HG03135 (cell line): ENCODE results near the gene FREM1.

ENCODE experiments used
- ATAC-seq: cut with Tn5 transposase; IDR thresholded peaks from one replicate; pipeline ENCODE4 v1.9.1; 2021; ENCODE audit warnings: mild to moderate bottlenecking, moderate library complexity; ENCODE audit not compliant: unreplicated experiment

Gene FREM1

GRCh38 chr9:14719231-14719923, 190.9 kb downstream of the FREM1 start:
- ATAC-seq: no peak

DNA sequence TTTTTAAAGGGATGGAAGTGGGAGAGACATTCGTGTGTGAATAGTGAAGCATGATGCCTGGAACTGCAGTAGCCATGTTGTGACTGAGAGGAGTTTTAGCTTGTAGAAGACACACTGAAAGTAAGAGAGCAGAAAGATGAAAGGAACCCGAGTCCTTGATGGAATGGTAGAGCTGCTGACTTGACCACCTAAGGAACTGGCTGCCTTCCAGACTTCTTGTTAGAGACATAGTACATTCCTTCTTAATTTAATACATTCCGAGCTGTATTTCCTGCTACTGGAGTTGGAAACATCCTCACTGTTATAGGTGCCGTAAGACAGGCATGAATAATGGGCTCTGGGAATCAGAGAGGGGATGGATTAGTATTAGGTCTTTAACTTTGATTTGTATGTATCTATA, 195.1 kb downstream of the FREM1 start:
- no peak for ATAC-seq

DNA sequence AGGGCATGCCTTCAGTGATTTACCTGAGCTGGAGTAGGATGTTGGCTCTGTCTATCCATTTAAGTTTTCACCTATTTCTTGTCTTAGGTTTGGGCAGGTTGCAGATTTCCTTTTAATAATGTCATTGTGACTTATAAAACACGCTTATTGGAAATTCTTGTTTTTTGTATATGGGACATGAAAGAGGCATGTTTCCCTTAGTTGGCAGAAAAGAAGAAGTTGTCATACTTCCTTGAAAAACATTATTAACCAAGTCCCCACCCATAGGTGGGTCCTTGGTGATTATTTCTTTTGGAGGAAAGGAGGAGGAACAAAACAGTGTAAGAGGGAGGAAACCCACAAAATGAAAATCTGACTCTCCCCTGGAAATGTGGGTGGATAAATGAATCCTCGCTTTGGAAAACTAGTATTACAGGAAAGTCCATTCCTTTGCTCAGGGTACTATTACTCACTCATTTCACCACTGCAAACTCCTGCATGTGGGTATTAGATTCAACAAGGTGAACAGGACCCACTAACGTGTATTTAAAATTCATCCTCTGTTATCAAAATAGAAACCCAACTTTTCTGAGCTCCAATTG, 197.0 kb downstream of the FREM1 start:
- no peak for ATAC-seq

DNA sequence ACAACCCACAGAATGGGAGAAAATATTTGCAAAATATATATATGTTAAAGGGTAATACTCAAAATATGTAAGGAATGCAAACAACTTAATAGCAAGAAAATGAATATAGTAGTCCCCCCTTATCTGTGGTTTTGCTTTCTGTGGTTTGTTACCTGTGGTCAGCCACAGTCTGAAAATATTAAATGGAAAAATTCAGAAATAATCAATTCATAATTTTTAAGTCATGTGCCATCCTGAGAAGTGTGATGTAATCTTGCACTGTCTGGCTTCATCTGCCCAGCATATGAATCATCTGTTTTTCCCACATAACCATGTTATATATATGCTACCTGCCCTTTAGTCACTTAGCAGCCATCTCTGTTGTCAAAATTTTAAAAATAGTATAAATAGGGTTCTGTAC, 199.4 kb downstream of the FREM1 start:
- ATAC-seq: no peak

- no peak for ATAC-seq
Measured at GRCh38 chr9:14706530-14707140, 203.6 kb downstream of the FREM1 start.

GRCh38 chr9:14705079-14705478, 205.1 kb downstream of the FREM1 start:
- ATAC-seq: no peak

GRCh38 chr9:14704281-14704680, 205.9 kb downstream of the FREM1 start:
- ATAC-seq: no peak

- no peak for ATAC-seq
Measured at GRCh38 chr9:14702200-14702720, 208.0 kb downstream of the FREM1 start.

DNA sequence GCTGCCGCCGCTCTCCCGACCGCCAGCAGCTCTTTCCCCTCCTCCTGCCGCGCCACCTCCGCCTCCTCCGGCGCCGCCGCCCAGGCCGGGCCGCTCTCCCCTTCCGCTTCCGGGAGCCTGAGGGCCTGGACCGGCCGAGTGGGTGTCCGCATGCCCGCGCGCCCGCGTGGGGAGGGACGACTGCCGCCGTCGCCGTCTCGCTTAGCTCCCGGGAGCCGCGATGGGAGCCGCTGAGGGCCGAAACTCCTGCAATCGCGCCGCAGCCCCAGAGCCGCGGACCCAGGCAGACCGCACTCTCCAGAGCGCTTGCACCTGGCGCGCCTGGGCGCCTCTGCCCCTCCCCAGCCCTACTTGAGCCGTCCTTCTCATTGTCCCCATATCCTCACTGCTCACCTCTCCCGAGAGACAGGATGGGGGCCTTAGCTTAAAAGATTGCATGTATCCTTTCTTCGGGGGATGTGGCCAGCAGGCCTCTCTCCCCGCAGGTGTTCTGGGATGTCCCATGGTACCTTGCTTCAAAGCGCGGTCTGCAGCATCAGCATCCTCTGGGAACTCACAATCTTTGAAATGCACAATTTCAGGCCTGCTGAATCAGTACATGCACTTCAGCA, 216.9 kb downstream of the FREM1 start, which contains the start of gene ZDHHC21:
Gene ZDHHC21, minus strand, starts transcription at position 182 of the 611 bp plus-strand sequence. CDS start 19,092 bp downstream, outside the sequence.
- peak; percentile 77 for ATAC-seq

DNA sequence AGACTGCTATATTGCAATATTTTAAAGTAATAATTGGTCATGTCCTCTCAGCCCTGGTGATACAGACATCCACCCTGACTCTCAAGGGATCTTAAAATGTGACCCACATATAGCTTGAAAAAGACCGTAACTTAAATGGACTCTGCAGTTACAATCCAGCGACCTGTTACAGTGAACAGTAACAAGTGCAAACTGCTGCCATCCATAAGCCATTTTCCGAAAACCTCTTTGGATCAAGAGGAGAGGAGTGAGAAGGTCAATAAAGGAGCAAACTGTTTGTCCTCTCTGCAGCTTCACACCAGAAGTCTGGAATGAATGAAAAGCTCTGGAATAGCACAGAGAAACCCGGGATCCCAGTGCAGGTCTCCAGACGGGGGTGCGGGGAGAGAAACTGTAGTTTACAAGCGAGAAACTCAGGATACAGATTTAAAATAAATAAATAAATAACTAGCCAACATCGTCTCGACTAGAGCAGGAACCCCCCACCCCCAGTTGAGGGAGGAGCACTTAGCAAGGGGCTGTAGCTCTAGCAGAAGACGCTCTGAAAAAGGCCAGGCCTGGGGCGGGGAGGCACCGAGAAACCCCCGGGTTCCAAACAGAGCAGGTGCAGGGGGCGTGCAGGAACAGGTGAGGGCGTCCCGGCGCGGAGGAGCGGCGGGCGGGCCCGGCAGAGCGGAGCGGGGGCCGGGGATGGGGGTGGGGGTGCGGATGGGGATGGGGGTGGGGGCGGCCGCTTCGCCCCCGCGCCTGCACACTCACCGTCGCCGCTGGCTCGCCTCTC, 217.6 kb downstream of the FREM1 start:
- peak; percentile 44 for ATAC-seq

DNA sequence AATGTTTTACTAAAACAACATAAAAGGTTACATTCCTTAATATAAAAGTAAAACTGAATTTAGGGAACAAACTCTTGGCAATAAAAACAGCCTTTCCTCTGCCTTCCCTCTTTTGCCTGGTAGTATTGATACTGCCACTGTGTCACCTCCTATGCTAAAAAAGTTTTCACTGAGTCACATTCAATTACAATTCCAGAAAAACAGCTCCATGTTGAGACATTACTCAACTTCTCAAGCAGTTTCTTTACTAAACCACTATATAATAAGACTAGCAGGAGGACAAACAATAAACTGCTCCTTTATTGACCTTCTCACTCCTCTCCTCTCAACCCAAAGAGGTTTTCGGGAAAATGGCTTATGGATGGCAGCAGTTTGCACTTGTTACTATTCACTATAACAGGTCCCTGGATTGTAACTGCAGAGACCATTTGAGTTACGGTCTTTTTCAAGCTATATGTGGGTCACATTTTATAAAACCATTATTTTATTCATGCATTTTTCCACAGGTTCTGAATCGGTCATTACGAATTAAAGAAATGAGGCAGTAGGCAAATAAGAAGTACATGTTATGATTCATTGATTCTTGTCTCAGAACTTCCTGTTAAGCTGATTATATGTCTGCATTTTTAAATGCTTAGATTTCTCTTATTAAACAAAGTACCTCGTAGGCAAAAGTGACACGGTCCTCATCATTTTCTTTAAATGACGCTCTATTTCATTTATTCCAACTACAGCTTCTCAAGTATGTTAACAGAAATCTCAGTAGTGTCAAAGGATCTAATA, 219.1 kb downstream of the FREM1 start:
- no peak for ATAC-seq

GRCh38 chr9:14687042-14687719, 223.0 kb downstream of the FREM1 start:
- no peak for ATAC-seq

DNA sequence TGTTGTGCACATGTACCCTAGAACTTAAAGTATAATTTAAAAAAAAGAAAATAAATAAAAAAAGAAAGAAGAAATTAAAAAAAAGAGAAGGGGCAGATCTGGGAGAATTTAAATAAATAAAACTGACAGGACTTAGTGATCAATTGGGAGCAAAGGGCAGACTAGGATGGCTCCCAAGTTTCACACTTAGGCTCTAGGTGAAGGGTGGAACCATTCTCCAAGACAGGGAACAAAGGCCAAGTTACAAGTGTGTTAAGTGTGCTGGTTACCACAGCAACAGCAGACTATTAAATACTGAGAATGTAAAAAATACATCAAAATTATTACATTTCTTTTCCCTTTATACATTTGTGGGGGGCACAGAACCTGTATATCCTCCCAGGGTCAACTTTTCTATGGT, 224.1 kb downstream of the FREM1 start:
- ATAC-seq: no peak
